GM23338 (cell line): ENCODE measurements around the gene DENND4B. TPM values are rescaled to one million over a fixed set of nuclear protein-coding genes. Genes with fewer than 3 reads are reported as not detected.

Source experiments
- ATAC-seq: fragments of 200-7000 bp; cut with Tn5 transposase; 3 replicates; pipeline ENCODE4 v1.9.1; 2020
- DNase-seq: peaks from one replicate; pipeline ENCODE4 v3.0.0-alpha.2; 2015; ENCODE audit warnings: low spot score
- H2AFZ ChIP-seq: fragments of 200-600 bp; sonication (generic); 2 replicates; pipeline ENCODE4 v1.8.0; 2016; ENCODE audit warnings: antibody characterized with exemption, mild to moderate bottlenecking, moderate library complexity
- H3F3A ChIP-seq: fragments of 200-600 bp; sonication (generic); replicated peaks from 2 replicates; pipeline ENCODE4 v1.8.0; 2017; ENCODE audit warnings: antibody characterized with exemption, mixed run types, low read depth
- H3K27ac ChIP-seq: fragments of 200-600 bp; sonication (generic); 2 replicates; pipeline ENCODE4 v1.6.1; 2016; ENCODE audit warnings: low read depth
- H3K27me3 ChIP-seq: fragments of 200-600 bp; sonication (generic); 2 replicates; pipeline ENCODE4 v1.8.0; 2016; ENCODE audit warnings: mild to moderate bottlenecking, mixed run types, moderate library complexity; ENCODE audit not compliant: insufficient read depth
- H3K36me3 ChIP-seq: fragments of 200-600 bp; sonication (generic); 2 replicates; pipeline ENCODE4 v1.8.0; 2016; ENCODE audit warnings: mild to moderate bottlenecking; ENCODE audit not compliant: insufficient read depth
- H3K4me1 ChIP-seq: fragments of 200-600 bp; sonication (generic); 2 replicates; pipeline ENCODE4 v1.8.0; 2016; ENCODE audit warnings: mild to moderate bottlenecking, moderate library complexity; ENCODE audit not compliant: insufficient read depth
- H3K4me2 ChIP-seq: fragments of 200-600 bp; sonication (generic); 2 replicates; pipeline ENCODE4 v1.7.1; 2017; ENCODE audit warnings: mixed run types
- H3K4me3 ChIP-seq: fragments of 200-600 bp; sonication (generic); 2 replicates; pipeline ENCODE4 v1.6.1; 2016; ENCODE audit warnings: mixed run types
- H3K79me2 ChIP-seq: fragments of 200-600 bp; sonication (generic); replicated peaks from 2 replicates; pipeline ENCODE4 v1.8.0; 2017; ENCODE audit warnings: mild to moderate bottlenecking; ENCODE audit not compliant: insufficient read depth
- H3K9me2 ChIP-seq: fragments of 200-600 bp; sonication (generic); 2 replicates; pipeline ENCODE4 v1.8.0; 2017; ENCODE audit not compliant: insufficient read depth
- H4K20me1 ChIP-seq: fragments of 200-600 bp; sonication (generic); replicated peaks from 2 replicates; pipeline ENCODE4 v1.8.0; 2017; ENCODE audit warnings: mild to moderate bottlenecking; ENCODE audit not compliant: insufficient read depth
- H3K27ac Mint-ChIP-seq: 2 replicates; pipeline ENCODE4 v1.8.0; 2020; ENCODE audit warnings: inconsistent platforms, mild to moderate bottlenecking, moderate library complexity, mixed read lengths
- H3K27me3 Mint-ChIP-seq: 3 replicates; pipeline ENCODE4 v1.8.0; 2022; ENCODE audit warnings: low read depth, mild to moderate bottlenecking, moderate library complexity, mixed read lengths, inconsistent platforms; ENCODE audit not compliant: insufficient read depth, poor library complexity
- H3K36me3 Mint-ChIP-seq: 3 replicates; pipeline ENCODE4 v1.8.0; 2021; ENCODE audit warnings: low read depth, mild to moderate bottlenecking, inconsistent platforms, moderate library complexity, mixed read lengths
- H3K4me1 Mint-ChIP-seq: 3 replicates; pipeline ENCODE4 v1.8.0; 2020; ENCODE audit warnings: mild to moderate bottlenecking, inconsistent platforms, mixed read lengths
- H3K4me3 Mint-ChIP-seq: 3 replicates; pipeline ENCODE4 v1.8.0; 2021; ENCODE audit warnings: moderate library complexity, mild to moderate bottlenecking, inconsistent platforms, mixed read lengths
- H3K9me3 Mint-ChIP-seq: 3 replicates; pipeline ENCODE4 v1.8.0; 2020; ENCODE audit warnings: moderate library complexity, mild to moderate bottlenecking, inconsistent platforms, mixed read lengths
- CREB1 ChIP-seq: fragments of 250-450 bp; sonication (Bioruptor Pico); IDR thresholded peaks from 2 replicates; pipeline ENCODE4 v1.5.0; 2020; ENCODE audit warnings: low read depth, mild to moderate bottlenecking, moderate library complexity
- ETS1 ChIP-seq: IDR thresholded peaks from 2 replicates; pipeline ENCODE4 v1.6.1; 2016; ENCODE audit warnings: antibody characterized with exemption
- EZH2 ChIP-seq: fragments of 200-600 bp; sonication (generic); IDR thresholded peaks from one replicate; pipeline ENCODE4 v1.8.0; 2017; ENCODE audit warnings: antibody characterized with exemption, mild to moderate bottlenecking, low read depth; ENCODE audit not compliant: unreplicated experiment
- EZH2phosphoT487 ChIP-seq: fragments of 200-600 bp; sonication (generic); IDR thresholded peaks from one replicate; pipeline ENCODE4 v1.8.1; 2018; ENCODE audit warnings: antibody characterized with exemption; ENCODE audit not compliant: unreplicated experiment
- JUNB ChIP-seq: IDR thresholded peaks from one replicate; pipeline ENCODE4 v1.6.1; 2016; ENCODE audit warnings: antibody characterized with exemption; ENCODE audit not compliant: unreplicated experiment
- NANOG ChIP-seq: IDR thresholded peaks from 2 replicates; pipeline ENCODE4 v1.6.1; 2016; ENCODE audit warnings: antibody characterized with exemption, borderline replicate concordance
- POLR2AphosphoS5 ChIP-seq: IDR thresholded peaks from 2 replicates; pipeline ENCODE4 v1.6.1; 2016; ENCODE audit warnings: antibody characterized with exemption, low read depth
- STAT1 ChIP-seq: IDR thresholded peaks from one replicate; pipeline ENCODE4 v1.6.1; 2016; ENCODE audit warnings: antibody characterized with exemption; ENCODE audit not compliant: unreplicated experiment
- ZNF114 ChIP-seq: fragments of 250-450 bp; sonication (Bioruptor Pico); IDR thresholded peaks from 2 replicates; pipeline ENCODE4 v1.5.0; 2020; ENCODE audit warnings: mild to moderate bottlenecking, moderate library complexity
- ZNF331 ChIP-seq: fragments of 250-450 bp; sonication (Bioruptor Pico); IDR thresholded peaks from 2 replicates; pipeline ENCODE4 v1.5.0; 2020; ENCODE audit warnings: low read depth, mild to moderate bottlenecking, moderate library complexity
- ZNF462 ChIP-seq: fragments of 250-450 bp; sonication (Bioruptor Pico); IDR thresholded peaks from 2 replicates; pipeline ENCODE4 v1.5.0; 2020; ENCODE audit warnings: mild to moderate bottlenecking, moderate library complexity
- polyA plus RNA-seq: library from polyadenylated mRNA; unstranded; fragments of >200 nt; fragmentation: Nextera tagmentation; extraction: Ambion mirVana; gene quantifications from 2 replicates; pipeline ENCODE4 v1.2.1, GENCODE V29; 2016
- total RNA-seq: library from RNA; depleted of rRNA; stranded (reverse); fragments of >200 nt; shearing (Covaris generic); gene quantifications from 2 replicates; pipeline ENCODE4 v1.2.3, GENCODE V29; 2014
- TF ChIP-seq, protein P1 (sequence below), 2 experiments: fragments of 200-600 bp in 1 of 2; sonication (generic) in 1 of 2; conservative IDR thresholded peaks; 2 replicates each; pipeline versions ENCODE4 v1.5.1 to v1.6.1; 2016 to 2017; ENCODE audit warnings: antibody characterized with exemption in 2 of 2, low read depth in 2 of 2, mild to moderate bottlenecking in 2 of 2, moderate library complexity in 1 of 2
- TF ChIP-seq, protein P2 (sequence below): IDR thresholded peaks from one replicate; pipeline ENCODE4 v1.6.1; 2018; ENCODE audit warnings: antibody characterized with exemption; ENCODE audit not compliant: unreplicated experiment

Gene DENND4B
- total and polyA plus RNA-seq, 2 experiments from 2014 or later: 29.4 to 57.0 TPM

DNA sequence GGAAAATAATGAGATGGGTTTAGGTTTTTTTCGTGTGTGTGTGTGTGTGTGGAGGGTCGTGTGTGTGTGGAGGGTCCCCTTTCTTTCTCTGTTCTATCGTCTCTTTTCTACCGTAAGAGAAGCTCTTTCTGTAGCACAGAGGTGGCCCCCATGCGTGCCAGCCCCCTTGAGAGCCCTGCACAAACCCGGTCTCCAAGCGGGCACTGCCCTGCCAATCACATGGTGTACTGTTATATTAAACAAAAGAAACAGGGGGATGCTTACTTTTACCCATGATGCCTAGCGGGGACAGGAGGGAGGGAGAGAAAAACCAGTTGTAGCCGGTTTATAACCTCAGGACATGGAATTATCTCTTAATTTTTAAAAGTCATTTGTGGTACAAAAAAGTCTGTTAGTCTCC is 64.8 kb downstream of the DENND4B start (continued):
- TF ChIP-seq, protein P1, sequence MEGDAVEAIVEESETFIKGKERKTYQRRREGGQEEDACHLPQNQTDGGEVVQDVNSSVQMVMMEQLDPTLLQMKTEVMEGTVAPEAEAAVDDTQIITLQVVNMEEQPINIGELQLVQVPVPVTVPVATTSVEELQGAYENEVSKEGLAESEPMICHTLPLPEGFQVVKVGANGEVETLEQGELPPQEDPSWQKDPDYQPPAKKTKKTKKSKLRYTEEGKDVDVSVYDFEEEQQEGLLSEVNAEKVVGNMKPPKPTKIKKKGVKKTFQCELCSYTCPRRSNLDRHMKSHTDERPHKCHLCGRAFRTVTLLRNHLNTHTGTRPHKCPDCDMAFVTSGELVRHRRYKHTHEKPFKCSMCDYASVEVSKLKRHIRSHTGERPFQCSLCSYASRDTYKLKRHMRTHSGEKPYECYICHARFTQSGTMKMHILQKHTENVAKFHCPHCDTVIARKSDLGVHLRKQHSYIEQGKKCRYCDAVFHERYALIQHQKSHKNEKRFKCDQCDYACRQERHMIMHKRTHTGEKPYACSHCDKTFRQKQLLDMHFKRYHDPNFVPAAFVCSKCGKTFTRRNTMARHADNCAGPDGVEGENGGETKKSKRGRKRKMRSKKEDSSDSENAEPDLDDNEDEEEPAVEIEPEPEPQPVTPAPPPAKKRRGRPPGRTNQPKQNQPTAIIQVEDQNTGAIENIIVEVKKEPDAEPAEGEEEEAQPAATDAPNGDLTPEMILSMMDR (conservative IDR thresholded peaks at IDR 0.05; ENCODE audit: low read depth in 2 of 2): no peak
- no peak for TF ChIP-seq ZNF114

DNA sequence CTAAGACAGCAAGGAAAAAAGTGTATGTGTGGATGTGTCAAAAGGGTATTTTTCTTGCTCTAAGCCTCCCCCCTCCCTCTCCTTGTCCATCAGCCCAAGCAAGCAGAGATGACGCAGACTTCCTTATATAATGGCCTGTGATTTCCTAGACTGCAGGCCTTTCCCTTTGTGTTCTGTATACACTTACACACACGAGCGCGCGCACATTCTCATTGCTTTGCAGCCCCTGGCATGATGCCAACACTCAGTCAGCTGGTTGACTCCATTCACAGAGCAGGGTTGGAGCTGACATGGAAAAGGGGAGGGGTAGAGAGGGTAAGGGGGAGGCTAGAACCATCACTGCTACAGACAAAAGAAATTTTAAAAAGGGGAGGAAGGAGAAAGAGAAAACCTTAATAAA is 65.6 kb downstream of the DENND4B start:
- no peak overlapping the region for H3K27ac Mint-ChIP-seq
- H3K4me3 Mint-ChIP-seq: no peak overlapping the region
- no peak for DNase-seq
- no peaks in the 10 kb centered on the region for H3F3A ChIP-seq
- no peaks in the 10 kb centered on the region; the same call in 2 of the 3 replicates for H3K36me3 Mint-ChIP-seq
- H3K79me2 ChIP-seq: peaks cover 100% of the 10 kb centered on the region
- H2AFZ ChIP-seq: no peak overlapping the region
- peaks cover 27% of the 10 kb centered on the region for H3K4me1 ChIP-seq
- H3K4me3 ChIP-seq: no peak overlapping the region
- no peak for ATAC-seq
- H3K36me3 ChIP-seq: no peaks in the 10 kb centered on the region; the same call in 1 of the 2 replicates
- H3K27me3 Mint-ChIP-seq: peaks cover 2% of the 10 kb centered on the region
- no peaks in the 10 kb centered on the region for H3K9me2 ChIP-seq
- peak overlapping the region; percentile 18; the same call in 1 of the 2 replicates for H3K4me2 ChIP-seq
- H4K20me1 ChIP-seq: peaks cover 71% of the 10 kb centered on the region
- H3K4me1 Mint-ChIP-seq: no peaks in the 10 kb centered on the region; the same call in 2 of the 3 replicates
- no peaks in the 10 kb centered on the region for H3K9me3 Mint-ChIP-seq
- H3K27ac ChIP-seq: no peak overlapping the region
- no peaks in the 10 kb centered on the region for H3K27me3 ChIP-seq
- TF ChIP-seq ZNF462 (no peak), ZNF331 (CRISPR knock-in tag) (no peak), CREB1 (CRISPR knock-in tag) (no peak), POLR2AphosphoS5 (no peak), JUNB (no peak), NANOG (no peak), ZNF114 (no peak), ETS1 (no peak), EZH2 (no peak), STAT1 (no peak), EZH2phosphoT487 (no peak)
- TF ChIP-seq, protein P2, sequence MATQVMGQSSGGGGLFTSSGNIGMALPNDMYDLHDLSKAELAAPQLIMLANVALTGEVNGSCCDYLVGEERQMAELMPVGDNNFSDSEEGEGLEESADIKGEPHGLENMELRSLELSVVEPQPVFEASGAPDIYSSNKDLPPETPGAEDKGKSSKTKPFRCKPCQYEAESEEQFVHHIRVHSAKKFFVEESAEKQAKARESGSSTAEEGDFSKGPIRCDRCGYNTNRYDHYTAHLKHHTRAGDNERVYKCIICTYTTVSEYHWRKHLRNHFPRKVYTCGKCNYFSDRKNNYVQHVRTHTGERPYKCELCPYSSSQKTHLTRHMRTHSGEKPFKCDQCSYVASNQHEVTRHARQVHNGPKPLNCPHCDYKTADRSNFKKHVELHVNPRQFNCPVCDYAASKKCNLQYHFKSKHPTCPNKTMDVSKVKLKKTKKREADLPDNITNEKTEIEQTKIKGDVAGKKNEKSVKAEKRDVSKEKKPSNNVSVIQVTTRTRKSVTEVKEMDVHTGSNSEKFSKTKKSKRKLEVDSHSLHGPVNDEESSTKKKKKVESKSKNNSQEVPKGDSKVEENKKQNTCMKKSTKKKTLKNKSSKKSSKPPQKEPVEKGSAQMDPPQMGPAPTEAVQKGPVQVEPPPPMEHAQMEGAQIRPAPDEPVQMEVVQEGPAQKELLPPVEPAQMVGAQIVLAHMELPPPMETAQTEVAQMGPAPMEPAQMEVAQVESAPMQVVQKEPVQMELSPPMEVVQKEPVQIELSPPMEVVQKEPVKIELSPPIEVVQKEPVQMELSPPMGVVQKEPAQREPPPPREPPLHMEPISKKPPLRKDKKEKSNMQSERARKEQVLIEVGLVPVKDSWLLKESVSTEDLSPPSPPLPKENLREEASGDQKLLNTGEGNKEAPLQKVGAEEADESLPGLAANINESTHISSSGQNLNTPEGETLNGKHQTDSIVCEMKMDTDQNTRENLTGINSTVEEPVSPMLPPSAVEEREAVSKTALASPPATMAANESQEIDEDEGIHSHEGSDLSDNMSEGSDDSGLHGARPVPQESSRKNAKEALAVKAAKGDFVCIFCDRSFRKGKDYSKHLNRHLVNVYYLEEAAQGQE: no peak
